HepG2 (cell line): Measurements from ENCODE around the gene CPE. TPM values are rescaled to one million over a fixed set of nuclear protein-coding genes. Genes with fewer than 3 reads are reported as not detected.

Experiments used
- AKAP8 ChIP-seq: sonication (generic); formaldehyde crosslinking; IDR thresholded peaks from 2 replicates; pipeline ENCODE4 v1.5.1; 2020; ENCODE audit warnings: mild to moderate bottlenecking, missing genetic modification reagents
- CHD4 ChIP-seq: fragments of 200-600 bp; sonication (generic); IDR thresholded peaks from 2 replicates; pipeline ENCODE4 v1.7.0; 2017; ENCODE audit warnings: mild to moderate bottlenecking, low read length, borderline replicate concordance
- KDM1A ChIP-seq: IDR thresholded peaks from 2 replicates; pipeline ENCODE4 v1.6.1; 2016; ENCODE audit warnings: missing compliant biosample characterization
- MAF1 ChIP-seq: sonication (generic); formaldehyde crosslinking; IDR thresholded peaks from 2 replicates; pipeline ENCODE4 v1.5.0; 2020; ENCODE audit warnings: missing genetic modification reagents, borderline replicate concordance
- PRMT3 ChIP-seq: sonication (generic); formaldehyde crosslinking; IDR thresholded peaks from 2 replicates; pipeline ENCODE4 v1.8.1; 2022; ENCODE audit warnings: low read depth, mild to moderate bottlenecking, moderate library complexity, missing genetic modification reagents, borderline replicate concordance
- RAD21 ChIP-seq: fragments of 450-650 bp; formaldehyde crosslinking; IDR thresholded peaks from 2 replicates; pipeline ENCODE4 v1.5.0; 2020; ENCODE audit warnings: mild to moderate bottlenecking
- SMYD3 ChIP-seq: sonication (generic); formaldehyde crosslinking; IDR thresholded peaks from 2 replicates; pipeline ENCODE4 v1.8.1; 2023; ENCODE audit warnings: mild to moderate bottlenecking, missing genetic modification reagents
- ZNF337 ChIP-seq: sonication (generic); formaldehyde crosslinking; IDR thresholded peaks from 2 replicates; pipeline ENCODE4 v1.5.1; 2020; ENCODE audit warnings: missing genetic modification reagents, low read depth, mild to moderate bottlenecking, borderline replicate concordance
- ZNF44 ChIP-seq: sonication (generic); formaldehyde crosslinking; IDR thresholded peaks from 2 replicates; pipeline ENCODE4 v1.5.1; 2020; ENCODE audit warnings: mild to moderate bottlenecking, missing genetic modification reagents
- ZNF446 ChIP-seq: sonication (generic); formaldehyde crosslinking; IDR thresholded peaks from 2 replicates; pipeline ENCODE4 v1.5.0; 2020; ENCODE audit warnings: mild to moderate bottlenecking, missing genetic modification reagents
- ZNF605 ChIP-seq: sonication (generic); formaldehyde crosslinking; IDR thresholded peaks from 2 replicates; pipeline ENCODE4 v1.8.0; 2022; ENCODE audit warnings: mild to moderate bottlenecking, missing genetic modification reagents
- ZSCAN20 ChIP-seq: sonication (generic); formaldehyde crosslinking; IDR thresholded peaks from 2 replicates; pipeline ENCODE4 v1.4.0; 2020; ENCODE audit warnings: missing genetic modification reagents, mild to moderate bottlenecking, borderline replicate concordance
- polyA plus RNA-seq, 8 experiments: library from polyadenylated mRNA; depleted of rRNA in 3 of 8; stranded (reverse) in 7 of 8; unstranded in 1 of 8; fragments of >200 nt; fragmentation: Illumina TruSeq in 4 of 8; extraction: Trizol in 4 of 8; gene quantifications; 2 replicates each; pipeline versions ENCODE4 v1.2.1 to v1.2.3, GENCODE V29; 2011 to 2016; ENCODE audit warnings: low read depth in 4 of 8, missing spikeins in 1 of 8, mixed read lengths in 1 of 8; ENCODE audit not compliant: insufficient read depth in 1 of 8
- total RNA-seq, 5 experiments: library from RNA; depleted of rRNA; stranded (reverse); fragments of >200 nt; fragmentation: Illumina TruSeq; extraction: Trizol; gene quantifications; 2 replicates each; pipeline ENCODE4 v1.2.3, GENCODE V29; 2016; ENCODE audit warnings: low read depth in 1 of 5
- TF ChIP-seq, protein P1 (sequence below), 2 experiments: sonication (generic) in 1 of 2; formaldehyde crosslinking in 1 of 2; IDR thresholded peaks; 2 replicates each; pipeline versions ENCODE4 v1.6.1 to v1.9.0; 2014 to 2022; ENCODE audit warnings: antibody characterized with exemption in 1 of 2, borderline replicate concordance in 1 of 2, inconsistent platforms in 1 of 2, low read depth in 1 of 2, missing genetic modification reagents in 1 of 2
- TF ChIP-seq, protein P2 (sequence below): sonication (generic); formaldehyde crosslinking; IDR thresholded peaks from 2 replicates; pipeline ENCODE4 v1.5.0; 2020; ENCODE audit warnings: missing genetic modification reagents
- TF ChIP-seq, protein P3 (sequence below): sonication (generic); formaldehyde crosslinking; conservative IDR thresholded peaks from 2 replicates; pipeline ENCODE4 v1.8.0; 2022; ENCODE audit warnings: low read depth, missing genetic modification reagents
- TF ChIP-seq, protein P4 (sequence below): sonication (generic); formaldehyde crosslinking; IDR thresholded peaks from 2 replicates; pipeline ENCODE4 v1.4.0; 2020; ENCODE audit warnings: mild to moderate bottlenecking, missing genetic modification reagents

The CPE gene
- total and polyA plus RNA-seq, 2 of the 13 experiments (the other 11 are each of a cell fraction or from before 2014, with no cell fraction given): 268 to 852 TPM

DNA sequence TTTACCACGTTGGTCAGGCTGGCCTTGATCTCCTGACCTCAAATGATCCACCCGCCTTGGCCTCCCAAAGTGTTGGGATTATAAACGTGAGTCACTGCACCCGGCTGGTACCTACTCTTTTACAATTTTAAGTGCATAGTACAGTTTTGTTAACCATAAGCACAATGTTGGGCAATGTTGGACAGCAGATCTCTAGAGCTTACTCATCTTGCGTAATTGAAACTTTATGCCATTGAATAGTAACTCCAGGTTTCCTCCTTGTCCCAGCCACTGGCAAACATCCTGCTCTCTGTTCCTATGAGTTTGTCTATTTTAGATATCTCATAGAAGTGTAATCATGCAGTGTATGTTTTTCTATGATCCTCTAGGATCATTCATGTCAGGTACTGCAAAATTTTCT, 9.3 kb upstream of the CPE start (continued):
- TF ChIP-seq, protein P1, sequence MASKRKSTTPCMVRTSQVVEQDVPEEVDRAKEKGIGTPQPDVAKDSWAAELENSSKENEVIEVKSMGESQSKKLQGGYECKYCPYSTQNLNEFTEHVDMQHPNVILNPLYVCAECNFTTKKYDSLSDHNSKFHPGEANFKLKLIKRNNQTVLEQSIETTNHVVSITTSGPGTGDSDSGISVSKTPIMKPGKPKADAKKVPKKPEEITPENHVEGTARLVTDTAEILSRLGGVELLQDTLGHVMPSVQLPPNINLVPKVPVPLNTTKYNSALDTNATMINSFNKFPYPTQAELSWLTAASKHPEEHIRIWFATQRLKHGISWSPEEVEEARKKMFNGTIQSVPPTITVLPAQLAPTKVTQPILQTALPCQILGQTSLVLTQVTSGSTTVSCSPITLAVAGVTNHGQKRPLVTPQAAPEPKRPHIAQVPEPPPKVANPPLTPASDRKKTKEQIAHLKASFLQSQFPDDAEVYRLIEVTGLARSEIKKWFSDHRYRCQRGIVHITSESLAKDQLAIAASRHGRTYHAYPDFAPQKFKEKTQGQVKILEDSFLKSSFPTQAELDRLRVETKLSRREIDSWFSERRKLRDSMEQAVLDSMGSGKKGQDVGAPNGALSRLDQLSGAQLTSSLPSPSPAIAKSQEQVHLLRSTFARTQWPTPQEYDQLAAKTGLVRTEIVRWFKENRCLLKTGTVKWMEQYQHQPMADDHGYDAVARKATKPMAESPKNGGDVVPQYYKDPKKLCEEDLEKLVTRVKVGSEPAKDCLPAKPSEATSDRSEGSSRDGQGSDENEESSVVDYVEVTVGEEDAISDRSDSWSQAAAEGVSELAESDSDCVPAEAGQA (IDR thresholded peaks at IDR 0.05; ENCODE audit: low read depth): no peak
- TF ChIP-seq, protein P1 (CRISPR knock-in tag; IDR thresholded peaks at IDR 0.05; ENCODE audit: borderline replicate concordance): no peak
- no peak for TF ChIP-seq ZNF44 (CRISPR knock-in tag)
- no peak for TF ChIP-seq PRMT3 (CRISPR knock-in tag)
- no peak for TF ChIP-seq ZNF605
- no peak for TF ChIP-seq KDM1A (CRISPR knock-in tag)
- TF ChIP-seq ZNF446 (CRISPR knock-in tag): no peak
- no peak for TF ChIP-seq SMYD3 (CRISPR knock-in tag)
- TF ChIP-seq, protein P2, sequence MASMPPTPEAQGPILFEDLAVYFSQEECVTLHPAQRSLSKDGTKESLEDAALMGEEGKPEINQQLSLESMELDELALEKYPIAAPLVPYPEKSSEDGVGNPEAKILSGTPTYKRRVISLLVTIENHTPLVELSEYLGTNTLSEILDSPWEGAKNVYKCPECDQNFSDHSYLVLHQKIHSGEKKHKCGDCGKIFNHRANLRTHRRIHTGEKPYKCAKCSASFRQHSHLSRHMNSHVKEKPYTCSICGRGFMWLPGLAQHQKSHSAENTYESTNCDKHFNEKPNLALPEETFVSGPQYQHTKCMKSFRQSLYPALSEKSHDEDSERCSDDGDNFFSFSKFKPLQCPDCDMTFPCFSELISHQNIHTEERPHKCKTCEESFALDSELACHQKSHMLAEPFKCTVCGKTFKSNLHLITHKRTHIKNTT: no peak
- TF ChIP-seq, protein P3, sequence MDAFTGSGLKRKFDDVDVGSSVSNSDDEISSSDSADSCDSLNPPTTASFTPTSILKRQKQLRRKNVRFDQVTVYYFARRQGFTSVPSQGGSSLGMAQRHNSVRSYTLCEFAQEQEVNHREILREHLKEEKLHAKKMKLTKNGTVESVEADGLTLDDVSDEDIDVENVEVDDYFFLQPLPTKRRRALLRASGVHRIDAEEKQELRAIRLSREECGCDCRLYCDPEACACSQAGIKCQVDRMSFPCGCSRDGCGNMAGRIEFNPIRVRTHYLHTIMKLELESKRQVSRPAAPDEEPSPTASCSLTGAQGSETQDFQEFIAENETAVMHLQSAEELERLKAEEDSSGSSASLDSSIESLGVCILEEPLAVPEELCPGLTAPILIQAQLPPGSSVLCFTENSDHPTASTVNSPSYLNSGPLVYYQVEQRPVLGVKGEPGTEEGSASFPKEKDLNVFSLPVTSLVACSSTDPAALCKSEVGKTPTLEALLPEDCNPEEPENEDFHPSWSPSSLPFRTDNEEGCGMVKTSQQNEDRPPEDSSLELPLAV (CRISPR knock-in tag): no peak
- no peak for TF ChIP-seq RAD21 (CRISPR knock-in tag)
- no peak for TF ChIP-seq AKAP8
- no peak for TF ChIP-seq ZSCAN20
- TF ChIP-seq MAF1: no peak
- no peak for TF ChIP-seq ZNF337 (CRISPR knock-in tag)
- 0 out of 2 replicates have a peak, but pooled peaks have one; percentile 42 for TF ChIP-seq CHD4
- TF ChIP-seq, protein P4, sequence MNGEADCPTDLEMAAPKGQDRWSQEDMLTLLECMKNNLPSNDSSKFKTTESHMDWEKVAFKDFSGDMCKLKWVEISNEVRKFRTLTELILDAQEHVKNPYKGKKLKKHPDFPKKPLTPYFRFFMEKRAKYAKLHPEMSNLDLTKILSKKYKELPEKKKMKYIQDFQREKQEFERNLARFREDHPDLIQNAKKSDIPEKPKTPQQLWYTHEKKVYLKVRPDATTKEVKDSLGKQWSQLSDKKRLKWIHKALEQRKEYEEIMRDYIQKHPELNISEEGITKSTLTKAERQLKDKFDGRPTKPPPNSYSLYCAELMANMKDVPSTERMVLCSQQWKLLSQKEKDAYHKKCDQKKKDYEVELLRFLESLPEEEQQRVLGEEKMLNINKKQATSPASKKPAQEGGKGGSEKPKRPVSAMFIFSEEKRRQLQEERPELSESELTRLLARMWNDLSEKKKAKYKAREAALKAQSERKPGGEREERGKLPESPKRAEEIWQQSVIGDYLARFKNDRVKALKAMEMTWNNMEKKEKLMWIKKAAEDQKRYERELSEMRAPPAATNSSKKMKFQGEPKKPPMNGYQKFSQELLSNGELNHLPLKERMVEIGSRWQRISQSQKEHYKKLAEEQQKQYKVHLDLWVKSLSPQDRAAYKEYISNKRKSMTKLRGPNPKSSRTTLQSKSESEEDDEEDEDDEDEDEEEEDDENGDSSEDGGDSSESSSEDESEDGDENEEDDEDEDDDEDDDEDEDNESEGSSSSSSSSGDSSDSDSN (CRISPR knock-in tag): no peak
